GM21381 (cell line): ENCODE data around the gene OPCML.

Experiments
- ATAC-seq: cut with Tn5 transposase; IDR thresholded peaks from one replicate; pipeline ENCODE4 v1.9.1; 2021; ENCODE audit warnings: mild to moderate bottlenecking, moderate library complexity; ENCODE audit not compliant: unreplicated experiment

Gene OPCML

GRCh38 chr11:132650969-132651720 lies 881.2 kb downstream of the OPCML start:
- ATAC-seq: no peak

DNA sequence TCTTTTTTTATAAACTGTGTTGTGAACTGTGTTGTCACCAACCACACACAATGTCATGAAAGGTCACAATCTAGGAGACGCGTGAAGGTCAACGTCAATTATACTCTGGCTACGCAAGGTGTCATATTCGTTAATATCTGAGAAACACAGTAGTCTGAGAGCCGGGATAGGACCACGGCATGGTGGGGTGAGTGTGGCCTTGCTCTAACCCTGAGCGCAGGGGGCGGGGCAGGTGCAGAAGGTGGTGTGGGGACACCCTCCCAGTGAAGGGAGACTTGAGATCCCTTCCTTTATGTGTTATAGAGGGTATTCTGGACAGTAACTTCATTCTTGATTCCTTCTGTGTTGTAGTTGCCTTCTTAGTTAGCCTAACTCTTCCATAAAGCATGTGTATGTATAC lies 883.0 kb downstream of the OPCML start:
- no peak for ATAC-seq

GRCh38 chr11:132648851-132649250 lies 883.5 kb downstream of the OPCML start:
- no peak for ATAC-seq

DNA sequence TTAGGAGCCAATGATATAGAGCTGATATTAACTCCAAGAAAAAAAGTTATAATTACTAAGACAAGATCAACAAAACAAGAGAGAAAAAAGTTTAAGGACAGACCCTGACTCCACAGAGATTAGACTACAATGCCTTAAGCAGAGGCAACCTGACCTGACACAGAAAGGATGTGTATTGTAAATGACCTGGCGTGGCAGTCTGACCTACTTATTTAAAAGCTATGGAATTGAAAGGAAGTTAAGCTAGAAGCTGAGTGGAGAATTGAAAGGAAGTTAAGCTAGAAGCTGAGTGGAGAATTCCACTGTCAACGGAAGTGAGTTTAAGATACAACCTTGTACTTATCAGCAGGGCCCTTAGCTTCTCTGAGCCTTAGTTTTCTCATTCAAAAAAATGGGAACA lies 885.4 kb downstream of the OPCML start:
- no peak for ATAC-seq

GRCh38 chr11:132644520-132645239 lies 887.6 kb downstream of the OPCML start:
- no peak for ATAC-seq

DNA sequence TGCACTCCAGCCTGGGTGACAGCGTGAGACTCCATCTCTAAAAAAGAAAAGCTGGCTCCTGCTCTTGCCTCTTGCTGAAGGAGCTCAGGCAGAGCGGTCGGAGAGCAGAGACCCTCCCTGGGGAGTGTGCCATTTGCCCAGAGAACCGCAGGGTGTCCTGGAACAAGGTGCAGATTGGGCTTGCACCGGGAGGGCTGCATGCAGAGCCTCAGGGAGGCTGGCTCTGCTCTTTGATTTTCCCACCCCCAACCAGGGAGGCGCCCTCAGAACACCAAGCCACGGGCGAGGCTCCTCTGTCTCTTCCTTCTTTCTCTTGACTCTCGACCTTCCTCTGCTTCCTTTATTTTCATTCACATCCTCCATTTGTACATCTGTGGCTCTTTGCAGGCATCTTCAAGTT lies 889.1 kb downstream of the OPCML start:
- ATAC-seq: no peak

- ATAC-seq: no peak
These were observed 891.3 kb downstream of the OPCML start for GRCh38 chr11:132640952-132641351.

DNA sequence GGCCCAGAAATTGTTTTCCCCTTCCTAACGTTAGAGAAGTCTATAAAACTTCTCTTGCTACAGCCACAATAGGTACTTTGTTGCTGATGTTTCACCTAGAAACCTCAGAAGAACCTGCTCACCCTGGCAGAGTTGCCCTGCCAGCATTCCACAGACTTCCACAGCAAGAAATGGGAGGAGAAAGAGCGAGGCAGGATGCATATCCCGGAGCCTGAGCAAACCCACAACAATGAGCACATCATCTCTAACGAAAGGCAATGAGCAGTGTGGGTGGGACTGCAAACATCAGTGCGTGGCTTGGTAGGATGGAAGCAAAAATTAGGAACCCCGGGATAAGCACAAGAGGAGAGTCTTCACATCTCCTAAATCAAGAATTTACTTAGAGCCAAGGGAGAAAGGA lies 892.3 kb downstream of the OPCML start:
- ATAC-seq: no peak

DNA sequence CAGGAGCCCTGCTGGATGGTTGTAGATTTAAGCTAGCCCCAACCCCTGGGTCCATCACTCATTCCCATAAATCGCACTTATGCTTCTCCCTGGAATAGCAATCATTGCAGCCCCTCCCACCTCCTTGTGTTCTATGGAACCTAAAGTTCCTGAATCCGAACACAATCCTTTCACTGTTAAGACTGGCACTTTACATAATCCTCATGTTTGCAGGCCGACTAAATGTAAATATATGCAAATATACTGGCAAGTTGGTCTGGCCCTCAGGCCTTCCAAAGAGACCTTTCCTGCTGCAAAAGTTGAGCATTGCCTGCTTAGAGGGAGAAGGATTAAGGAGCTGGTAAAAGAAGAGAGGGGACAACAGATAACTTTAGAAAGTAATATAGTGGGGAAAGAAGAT lies 892.9 kb downstream of the OPCML start:
- no peak for ATAC-seq

DNA sequence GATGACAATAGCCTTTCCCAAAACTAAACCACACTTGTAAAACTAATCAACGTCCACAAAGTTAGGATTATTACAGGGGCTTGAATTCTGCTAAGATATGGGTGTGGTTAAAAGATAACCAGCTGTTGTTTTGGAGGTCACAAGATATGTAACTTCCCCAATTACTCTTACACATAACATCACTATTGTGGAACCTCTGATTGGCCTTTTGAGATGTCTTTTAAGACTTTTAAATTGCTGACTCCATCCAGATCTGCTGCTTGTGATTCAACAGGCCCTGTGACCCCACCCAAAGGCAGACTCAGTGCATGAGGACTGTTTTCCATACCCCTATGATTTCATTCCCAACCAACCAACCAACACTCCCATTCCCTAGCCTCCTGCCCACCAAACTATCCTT lies 893.9 kb downstream of the OPCML start:
- ATAC-seq: no peak

DNA sequence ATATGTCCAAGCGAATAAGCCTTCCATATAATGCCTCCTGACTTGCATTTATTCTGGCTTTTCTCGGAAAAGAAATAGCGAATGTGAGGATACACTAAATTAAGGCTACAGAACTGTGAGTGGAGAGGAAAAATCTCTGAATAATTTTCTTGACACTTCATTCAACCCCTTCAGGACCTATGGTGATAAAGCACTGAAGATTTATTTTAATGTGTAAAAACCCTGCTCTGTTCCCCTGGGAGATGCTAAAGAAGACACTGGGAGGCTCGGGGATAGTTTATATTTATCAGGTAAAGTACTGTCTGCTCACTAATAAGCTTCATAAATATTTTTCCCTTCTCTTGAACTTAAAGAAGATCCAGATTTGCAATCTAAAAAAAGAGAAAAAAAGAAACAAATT lies 895.8 kb downstream of the OPCML start:
- ATAC-seq: no peak

DNA sequence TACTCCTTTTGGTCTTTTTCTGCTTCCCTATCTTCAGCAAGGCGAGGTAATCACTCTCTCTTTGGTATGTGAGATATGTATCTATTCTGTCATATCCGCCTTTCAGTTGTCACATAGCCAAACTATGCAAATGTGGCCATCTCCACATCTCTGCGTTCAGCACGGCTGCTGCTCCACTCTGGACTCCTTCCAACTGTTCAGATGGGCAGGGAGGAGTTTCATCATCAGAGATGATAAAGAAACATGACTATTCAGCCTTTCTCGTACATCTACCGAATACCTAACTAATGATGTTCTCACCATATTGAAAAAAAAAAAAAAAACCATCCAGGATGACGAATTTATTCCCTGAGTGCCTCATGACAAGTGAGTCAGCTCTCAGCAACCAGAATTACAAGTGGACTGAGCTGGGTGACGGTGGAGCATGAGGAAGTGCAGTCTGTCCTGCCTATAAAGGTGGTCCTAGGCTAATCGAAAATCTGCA lies 899.6 kb downstream of the OPCML start:
- ATAC-seq: no peak

GRCh38 chr11:132631989-132632388 lies 900.3 kb downstream of the OPCML start:
- ATAC-seq: no peak

GRCh38 chr11:132627981-132628380 lies 904.3 kb downstream of the OPCML start:
- ATAC-seq: no peak

- no peak for ATAC-seq
These were observed 905.9 kb downstream of the OPCML start for GRCh38 chr11:132626446-132626845.

DNA sequence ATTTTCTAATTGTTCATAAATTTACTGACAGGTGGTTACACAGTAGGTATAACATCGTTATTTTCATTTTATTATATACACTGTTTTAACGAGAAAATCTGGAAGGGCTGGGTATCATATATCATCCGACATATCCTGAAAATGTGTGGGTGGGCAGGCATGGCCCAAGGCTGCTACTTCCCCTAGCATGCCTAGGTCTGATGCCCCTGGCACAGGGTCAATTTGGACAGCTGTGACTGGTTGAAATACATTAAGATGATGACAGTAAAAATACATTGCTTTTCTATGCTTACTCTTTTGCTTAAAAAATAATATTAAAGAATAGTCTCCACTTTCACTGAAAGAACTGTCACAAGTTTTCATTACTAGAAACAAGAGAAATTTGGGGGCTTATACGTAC lies 908.8 kb downstream of the OPCML start:
- no peak for ATAC-seq

DNA sequence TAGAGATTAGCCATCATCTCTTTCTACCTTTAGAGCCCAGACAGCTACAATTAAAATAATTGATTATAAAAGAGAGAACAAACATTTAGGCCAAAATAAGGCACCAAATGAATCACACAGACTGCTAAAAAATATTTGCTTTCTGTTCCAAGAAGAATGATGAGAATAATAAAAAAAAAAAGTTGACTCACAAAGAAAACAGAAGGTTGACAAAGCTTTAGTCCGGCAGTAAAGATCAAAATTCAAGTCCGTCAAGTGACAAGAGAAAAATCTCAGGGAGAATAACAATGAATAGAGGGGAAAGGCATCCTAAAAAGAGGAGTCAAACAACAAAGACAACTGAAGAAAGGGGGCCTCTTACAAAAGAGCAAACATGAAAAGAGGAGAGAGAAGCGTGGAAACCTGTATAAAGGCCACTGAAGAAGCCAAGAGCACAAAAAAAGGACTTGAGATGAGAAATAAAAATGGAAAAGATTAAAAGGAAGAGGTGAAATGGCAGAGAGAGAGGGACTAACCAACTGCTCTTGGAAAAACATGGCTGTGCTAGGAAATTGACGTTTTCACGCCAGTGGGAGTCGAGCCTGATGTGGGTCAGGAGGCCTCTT lies 910.2 kb downstream of the OPCML start:
- ATAC-seq: no peak

DNA sequence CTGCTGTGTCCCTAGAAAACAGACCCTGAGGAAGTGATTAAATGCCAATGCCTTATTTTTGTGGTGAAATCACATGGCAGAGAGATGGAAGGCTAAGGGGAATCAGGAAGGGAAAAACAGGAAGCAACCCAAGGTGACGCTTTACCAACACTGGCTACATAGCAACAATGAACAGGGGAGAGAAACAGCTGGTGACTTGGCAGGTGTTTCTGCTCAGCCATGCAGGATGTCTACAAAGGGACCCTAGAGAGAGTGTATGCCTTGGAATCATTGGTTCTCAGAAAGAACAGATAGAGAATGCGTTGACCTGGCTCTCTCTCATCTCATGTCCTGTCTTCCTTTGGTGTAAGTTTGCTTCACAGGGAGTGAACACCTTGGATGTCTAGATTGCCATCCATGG lies 911.9 kb downstream of the OPCML start:
- ATAC-seq: no peak

GRCh38 chr11:132610791-132611190 lies 921.5 kb downstream of the OPCML start:
- ATAC-seq: no peak

GRCh38 chr11:132610216-132610615 lies 922.1 kb downstream of the OPCML start:
- ATAC-seq: no peak

DNA sequence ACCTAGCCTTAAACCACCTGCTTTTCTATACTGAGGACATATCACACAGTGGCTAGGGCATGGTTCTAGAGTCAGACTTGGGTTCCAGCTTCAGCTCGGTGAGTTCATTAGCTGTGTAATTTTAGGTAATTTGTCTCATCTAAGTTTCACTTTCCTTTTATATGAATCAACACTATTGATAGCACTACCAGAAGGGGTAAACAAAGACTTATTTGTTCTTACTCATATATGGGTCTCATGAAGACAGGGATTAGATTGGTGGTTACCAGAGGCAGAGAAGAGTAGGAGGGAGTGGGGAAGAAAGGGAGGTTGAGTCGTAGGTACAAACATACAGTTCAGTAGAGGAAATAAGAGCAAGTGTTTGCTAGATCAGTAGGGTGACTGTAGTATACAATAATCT lies 924.7 kb downstream of the OPCML start:
- ATAC-seq: no peak
